Activated naive CD4-positive, alpha-beta T cell treated with anti-CD3 and anti-CD28 coated beads for 36 hours (primary cell): ENCODE results near the gene C1QTNF8. TPM values are rescaled to one million over a fixed set of nuclear protein-coding genes. Genes with fewer than 3 reads are reported as not detected.

Experiments used
- CTCF ChIA-PET: fragments of 350-600 bp; sonication (Branson Sonifier 250); formaldehyde crosslinking; loops from one replicate; lab custom pipeline; 2021; ENCODE audit warnings: antibody characterized with exemption; lab: Charles Lee
- DNase-seq: peaks from one replicate; pipeline ENCODE4 v3.0.0-alpha.2; 2020
- H3K27ac Mint-ChIP-seq: one replicate; pipeline ENCODE4 v1.8.0; 2021; ENCODE audit warnings: mild to moderate bottlenecking, mixed read lengths
- H3K27me3 Mint-ChIP-seq: one replicate; pipeline ENCODE4 v1.8.0; 2021; ENCODE audit warnings: low read depth, mixed read lengths
- H3K36me3 Mint-ChIP-seq: one replicate; pipeline ENCODE4 v1.8.0; 2021; ENCODE audit warnings: low read depth, mixed read lengths
- H3K4me1 Mint-ChIP-seq: one replicate; pipeline ENCODE4 v1.8.0; 2021; ENCODE audit warnings: low read depth, mixed read lengths
- H3K4me3 Mint-ChIP-seq: one replicate; pipeline ENCODE4 v1.8.0; 2021; ENCODE audit warnings: mild to moderate bottlenecking, moderate library complexity, mixed read lengths
- H3K9me3 Mint-ChIP-seq: one replicate; pipeline ENCODE4 v1.8.0; 2021; ENCODE audit warnings: mixed read lengths
- intact Hi-C: fragments of 100-400 bp; cut with micrococcal nuclease; formaldehyde crosslinking; loops from one replicate; pipeline ENCODE4 v1.15.1; 2023
- total RNA-seq, 2 experiments: library from RNA; stranded (reverse); gene quantifications; one replicate each; pipeline ENCODE4 v1.2.3, GENCODE V29; 2021

C1QTNF8 gene
- total RNA-seq, 2 experiments from 2014 or later, result not detected

DNA sequence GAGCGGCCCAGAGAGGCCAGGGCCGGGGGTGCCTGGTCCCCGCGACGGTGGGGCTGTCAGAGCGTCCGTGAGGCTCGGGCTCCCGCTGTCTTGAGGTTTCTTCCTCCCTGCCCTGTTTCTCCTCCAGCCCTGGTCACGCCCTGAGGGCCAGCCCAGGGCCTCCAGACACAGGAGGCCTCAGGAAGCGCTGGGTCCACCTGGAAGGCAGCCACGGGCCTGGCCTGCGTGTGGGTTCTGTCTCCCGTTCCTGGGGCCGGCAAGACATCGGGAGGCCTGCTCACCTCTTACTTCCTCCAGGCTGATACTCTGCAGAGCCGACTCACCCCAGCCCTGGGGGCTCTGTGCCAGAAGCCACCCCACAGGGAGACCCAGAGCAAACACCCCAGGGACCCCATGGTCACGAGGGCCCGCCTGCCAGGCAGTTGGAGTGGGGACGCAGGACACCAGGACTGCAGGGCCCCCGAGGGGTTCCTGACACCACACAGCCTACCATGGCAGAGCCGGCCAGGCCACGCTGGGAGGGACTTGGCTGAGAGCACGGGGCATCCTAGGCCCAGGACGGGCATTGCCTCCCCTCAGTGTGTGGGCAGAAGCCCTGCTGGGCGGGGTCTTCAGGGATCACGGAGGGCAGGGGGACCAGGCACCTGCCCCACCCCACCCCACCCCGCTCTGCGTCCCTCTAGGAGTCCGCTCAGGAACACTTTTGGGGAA lies 37.9 kb upstream of the C1QTNF8 start:
- Mint-ChIP-seq H3K4me1 (no peaks in the 10 kb centered on the region), H3K4me3 (no peak overlapping the region), H3K36me3 (no peaks in the 10 kb centered on the region), H3K27ac (no peak overlapping the region), H3K9me3 (no peaks in the 10 kb centered on the region), H3K27me3 (no peaks in the 10 kb centered on the region)
- intact Hi-C loops, result no loop called here
- CTCF ChIA-PET, result no interaction called here
- no peak for DNase-seq

DNA sequence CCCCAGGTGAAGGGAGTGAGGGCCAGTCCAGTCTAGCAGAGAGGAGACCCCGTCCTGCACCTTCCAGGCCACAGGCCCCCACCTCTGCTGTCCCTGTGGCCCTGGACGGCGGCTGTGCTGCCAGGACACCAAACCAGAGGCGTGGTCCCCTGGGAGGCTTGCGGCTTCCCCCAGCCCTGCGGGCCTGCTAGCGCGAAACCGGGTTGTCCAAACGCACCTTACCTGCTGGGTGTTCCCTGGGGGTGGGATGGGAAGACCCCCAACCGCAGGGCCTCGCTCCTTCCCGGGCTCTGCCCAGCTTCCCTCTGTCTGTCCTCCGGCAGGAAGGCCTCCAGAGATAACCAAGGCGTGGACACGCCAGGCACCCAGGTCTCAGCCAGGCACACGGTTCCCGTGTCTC lies 37.2 kb upstream of the C1QTNF8 start:
- no peaks in the 10 kb centered on the region for H3K9me3 Mint-ChIP-seq
- no peak overlapping the region for H3K27ac Mint-ChIP-seq
- no peak overlapping the region for H3K4me3 Mint-ChIP-seq
- CTCF ChIA-PET, result no interaction called here
- no peaks in the 10 kb centered on the region for H3K4me1 Mint-ChIP-seq
- intact Hi-C loops, result no loop called here
- no peaks in the 10 kb centered on the region for H3K36me3 Mint-ChIP-seq
- no peaks in the 10 kb centered on the region for H3K27me3 Mint-ChIP-seq
- no peak for DNase-seq

DNA sequence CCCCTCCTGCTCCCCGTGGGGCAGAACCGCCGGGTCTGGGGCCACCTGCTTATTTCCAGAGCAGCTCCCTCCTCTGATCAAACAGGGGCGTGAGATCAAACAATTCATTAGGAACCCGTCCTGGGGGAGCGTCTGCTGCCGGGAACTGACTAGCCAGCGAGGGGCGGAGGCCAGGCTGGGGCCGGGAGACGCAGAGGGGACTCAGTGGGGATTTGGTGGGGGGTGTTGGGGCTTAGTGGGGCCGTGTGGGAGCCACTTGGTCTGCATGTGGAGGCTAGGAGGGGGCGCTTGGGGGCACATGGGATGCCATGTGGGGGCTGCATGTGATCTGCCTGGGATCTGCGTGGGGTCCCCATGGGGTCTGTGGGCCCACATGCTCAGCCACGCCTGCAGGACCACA lies 36.4 kb upstream of the C1QTNF8 start:
- Mint-ChIP-seq H3K27ac (no peak overlapping the region), H3K9me3 (no peaks in the 10 kb centered on the region), H3K27me3 (no peaks in the 10 kb centered on the region), H3K36me3 (no peaks in the 10 kb centered on the region), H3K4me3 (no peak overlapping the region), H3K4me1 (no peaks in the 10 kb centered on the region)
- DNase-seq, result no peak
- CTCF ChIA-PET, result no interaction called here
- intact Hi-C loops, result no loop called here

DNA sequence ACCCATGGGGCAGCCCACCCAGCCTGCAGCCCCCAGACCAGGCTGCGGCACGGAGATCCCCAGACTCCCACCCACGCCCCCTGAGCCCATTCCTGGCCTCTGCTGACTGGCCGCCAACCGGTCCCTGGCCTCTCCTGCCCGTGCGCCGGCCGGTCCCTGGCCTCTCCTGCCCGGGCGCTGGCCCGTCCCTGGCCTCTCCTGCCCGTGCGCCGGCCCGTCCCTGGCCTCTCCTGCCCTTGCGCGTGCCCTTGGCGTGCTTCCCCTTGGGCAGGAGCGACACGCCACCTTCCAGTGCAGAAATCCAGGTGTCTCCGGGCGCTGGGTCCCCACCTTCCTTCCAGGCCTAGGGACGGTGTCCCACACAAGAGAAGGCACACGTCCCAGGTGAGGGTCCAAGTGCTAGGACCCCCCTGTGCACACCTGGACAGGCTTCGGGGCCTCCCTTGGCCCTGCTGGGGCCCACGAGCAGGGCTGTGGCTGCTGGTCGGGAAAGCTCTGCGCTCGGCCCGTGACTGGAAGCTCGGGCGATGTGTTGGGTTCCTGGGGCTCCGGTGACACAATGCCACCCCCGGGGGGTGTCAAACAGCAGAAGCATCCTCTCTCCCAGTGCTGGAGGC lies 35.4 kb upstream of the C1QTNF8 start:
- H3K4me3 Mint-ChIP-seq, result no peak overlapping the region
- no peaks in the 10 kb centered on the region for H3K4me1 Mint-ChIP-seq
- no peaks in the 10 kb centered on the region for H3K36me3 Mint-ChIP-seq
- no peaks in the 10 kb centered on the region for H3K27me3 Mint-ChIP-seq
- CTCF ChIA-PET, result no interaction called here
- DNase-seq, result no peak
- intact Hi-C loops, result no loop called here
- no peak overlapping the region for H3K27ac Mint-ChIP-seq
- H3K9me3 Mint-ChIP-seq, result no peaks in the 10 kb centered on the region

DNA sequence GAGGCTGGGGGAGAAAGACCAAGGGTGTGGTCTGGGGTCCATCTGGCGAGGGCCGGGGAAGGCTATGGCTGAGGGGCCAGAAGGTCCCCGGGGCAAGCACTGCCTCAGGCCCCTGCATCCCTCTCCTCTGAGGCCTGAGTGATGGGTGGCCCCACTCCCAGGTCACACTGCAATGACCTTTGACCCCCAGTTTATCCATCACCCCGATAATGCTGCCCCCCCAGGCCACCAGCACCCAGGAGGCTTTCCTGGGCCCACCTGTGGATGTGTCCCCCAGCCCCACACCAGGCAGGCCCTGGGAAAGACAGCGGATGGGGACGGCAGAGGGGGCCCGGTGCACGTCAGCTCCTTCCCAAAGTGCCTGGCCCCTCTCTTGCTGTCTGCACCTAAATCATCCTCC lies 34.3 kb upstream of the C1QTNF8 start:
- no peaks in the 10 kb centered on the region for H3K36me3 Mint-ChIP-seq
- no peaks in the 10 kb centered on the region for H3K9me3 Mint-ChIP-seq
- DNase-seq, result no peak
- H3K27me3 Mint-ChIP-seq, result no peaks in the 10 kb centered on the region
- CTCF ChIA-PET, result no interaction called here
- H3K4me1 Mint-ChIP-seq, result no peaks in the 10 kb centered on the region
- no peak overlapping the region for H3K27ac Mint-ChIP-seq
- H3K4me3 Mint-ChIP-seq, result no peak overlapping the region
- intact Hi-C loops, result no loop called here

DNA sequence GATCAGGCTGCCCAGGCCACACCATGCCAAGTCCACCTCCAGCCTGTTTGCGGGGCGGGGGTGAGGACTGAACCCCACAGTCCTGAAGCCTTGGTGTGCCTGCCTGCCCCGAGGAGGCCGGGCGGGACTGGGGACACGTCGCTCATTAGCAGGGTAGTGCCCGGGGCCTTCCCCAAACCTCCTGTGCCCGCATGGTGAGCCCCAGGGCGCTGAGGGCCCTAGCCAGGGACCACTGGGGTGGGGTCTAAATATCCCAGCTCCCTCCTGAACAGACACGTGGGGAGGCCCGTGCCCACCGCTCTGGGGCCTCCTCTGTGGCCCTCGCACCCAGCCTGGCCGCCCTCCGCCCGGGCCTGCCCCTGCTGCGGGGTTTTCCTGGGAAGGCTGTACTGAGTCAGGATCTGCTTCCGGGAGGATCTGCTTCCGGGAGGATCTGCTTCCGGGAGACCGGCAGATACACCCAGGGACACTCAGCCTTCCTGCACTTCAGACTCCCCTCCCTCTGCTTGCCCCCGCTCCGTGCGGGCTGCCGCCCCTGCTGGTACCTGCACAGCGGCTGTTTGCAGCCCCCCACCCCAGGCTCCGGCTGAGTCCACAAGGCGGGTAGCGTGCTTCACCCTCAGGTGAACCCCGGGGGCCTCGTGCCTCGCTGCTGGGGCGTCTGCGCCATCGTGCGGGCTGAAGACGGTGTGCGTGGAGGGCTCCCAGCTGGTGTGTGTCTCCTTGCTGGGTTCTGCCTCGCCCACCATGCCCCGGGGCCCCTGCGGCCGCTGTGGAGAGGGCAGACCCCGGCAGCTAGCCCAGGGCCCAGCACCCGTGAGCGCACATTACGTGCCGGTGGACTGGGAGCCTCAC lies 33.3 kb upstream of the C1QTNF8 start:
- intact Hi-C loops, result no loop called here
- Mint-ChIP-seq H3K9me3 (no peaks in the 10 kb centered on the region), H3K4me1 (no peaks in the 10 kb centered on the region), H3K27ac (no peak overlapping the region), H3K27me3 (no peaks in the 10 kb centered on the region), H3K36me3 (no peaks in the 10 kb centered on the region), H3K4me3 (no peak overlapping the region)
- CTCF ChIA-PET, result no interaction called here
- no peak for DNase-seq

DNA sequence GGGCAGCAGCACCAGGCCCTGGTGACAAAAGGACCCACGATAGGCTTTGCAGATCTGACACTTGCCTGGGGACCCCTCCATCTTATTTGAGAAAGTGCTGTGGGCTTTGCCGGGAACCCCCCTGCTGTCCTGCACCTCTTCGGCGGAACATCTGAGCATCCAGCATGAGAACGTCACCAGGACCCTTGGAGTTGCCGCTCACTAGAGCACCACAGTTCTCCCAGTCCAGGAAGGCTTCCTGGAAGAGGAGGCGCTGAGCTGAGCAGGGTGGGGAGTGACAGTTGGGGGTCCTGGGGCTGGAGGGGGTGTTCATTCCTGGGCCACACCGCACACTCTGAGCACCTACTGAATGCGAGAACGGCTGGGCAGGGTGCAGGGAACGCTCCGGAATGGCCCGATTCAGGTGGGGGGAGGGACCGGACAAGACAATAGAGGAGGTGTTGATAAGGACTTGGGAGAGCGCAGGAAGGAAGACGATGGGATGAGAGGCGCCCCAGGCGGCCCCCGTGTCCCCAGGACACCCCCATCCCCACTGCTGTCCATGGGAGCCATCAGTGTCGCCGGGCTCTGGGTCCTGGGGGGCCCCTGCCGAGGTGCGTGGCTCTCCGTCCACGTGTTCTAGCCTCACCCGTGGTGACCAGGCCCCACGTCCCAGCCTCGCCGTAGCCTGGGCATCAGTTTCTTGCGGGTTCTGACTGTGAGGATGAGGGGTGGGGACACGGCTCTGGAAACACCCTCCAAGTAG lies 32.1 kb upstream of the C1QTNF8 start:
- H3K4me3 Mint-ChIP-seq, result no peak overlapping the region
- intact Hi-C loops, result no loop called here

DNA sequence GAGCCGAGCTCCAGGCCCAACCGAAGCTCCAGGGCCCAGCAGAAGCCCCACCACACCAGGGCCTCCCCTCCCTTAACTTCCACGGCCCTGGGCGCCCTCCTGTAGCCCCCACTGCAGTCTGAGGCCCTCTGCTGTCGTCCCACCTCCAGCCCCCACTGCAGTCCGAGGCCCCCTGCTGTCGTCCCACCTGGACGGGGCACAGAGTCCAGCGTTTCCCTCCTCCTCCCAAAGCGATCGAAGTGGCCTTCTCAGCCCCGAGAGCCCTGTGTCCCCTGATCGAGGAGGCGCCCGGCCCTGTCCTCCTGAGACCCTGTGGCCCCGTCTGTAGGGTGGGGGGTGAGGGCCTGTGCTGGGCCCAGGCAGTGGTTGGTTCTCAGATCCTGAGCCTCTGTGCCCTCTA lies 31.1 kb upstream of the C1QTNF8 start:
- CTCF ChIA-PET, result no interaction called here
- DNase-seq, result no peak
- H3K27me3 Mint-ChIP-seq, result no peaks in the 10 kb centered on the region
- H3K27ac Mint-ChIP-seq, result no peak overlapping the region
- H3K9me3 Mint-ChIP-seq, result no peaks in the 10 kb centered on the region
- intact Hi-C loops, result no loop called here
- H3K4me1 Mint-ChIP-seq, result no peaks in the 10 kb centered on the region
- no peak overlapping the region for H3K4me3 Mint-ChIP-seq
- H3K36me3 Mint-ChIP-seq, result no peaks in the 10 kb centered on the region

More for the DNA sequence above, 32.1 kb upstream of the C1QTNF8 start:
- no peak overlapping the region for H3K27ac Mint-ChIP-seq
- no peaks in the 10 kb centered on the region for H3K4me1 Mint-ChIP-seq
- CTCF ChIA-PET, result no interaction called here
- H3K36me3 Mint-ChIP-seq, result no peaks in the 10 kb centered on the region
- DNase-seq, result no peak
- no peaks in the 10 kb centered on the region for H3K9me3 Mint-ChIP-seq
- H3K27me3 Mint-ChIP-seq, result no peaks in the 10 kb centered on the region

DNA sequence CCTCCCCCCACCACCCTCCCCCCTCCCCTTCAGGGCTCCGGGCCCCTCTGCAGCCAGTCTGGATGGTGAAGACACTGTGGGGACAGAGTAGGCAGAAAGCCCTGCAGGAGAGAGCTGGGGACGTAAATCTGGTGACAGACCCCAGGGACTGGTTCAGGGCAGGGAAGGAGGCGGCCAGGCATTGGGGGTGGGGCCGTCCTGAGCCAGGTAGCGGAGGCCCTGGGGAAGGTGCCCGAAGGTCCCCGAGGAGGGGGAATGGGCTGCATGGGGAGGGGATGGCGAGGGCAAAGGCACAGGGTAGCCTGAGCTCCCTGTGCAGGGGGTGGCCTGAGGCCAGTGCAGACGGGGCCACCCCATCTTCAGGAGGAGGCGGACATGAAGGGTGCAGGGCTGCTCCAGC lies 30.5 kb upstream of the C1QTNF8 start:
- intact Hi-C loops, result no loop called here
- no peaks in the 10 kb centered on the region for H3K36me3 Mint-ChIP-seq
- H3K27me3 Mint-ChIP-seq, result no peaks in the 10 kb centered on the region
- H3K27ac Mint-ChIP-seq, result no peak overlapping the region
- H3K4me1 Mint-ChIP-seq, result no peaks in the 10 kb centered on the region
- DNase-seq, result no peak
- CTCF ChIA-PET, result interaction anchor here (0.5 to 0.7 kb wide), 2 partner anchors 117 to 141 kb away, joined by 3 to 4 read pairs; no protein-coding TSS in a partner anchor
- H3K9me3 Mint-ChIP-seq, result no peaks in the 10 kb centered on the region
- no peak overlapping the region for H3K4me3 Mint-ChIP-seq

DNA sequence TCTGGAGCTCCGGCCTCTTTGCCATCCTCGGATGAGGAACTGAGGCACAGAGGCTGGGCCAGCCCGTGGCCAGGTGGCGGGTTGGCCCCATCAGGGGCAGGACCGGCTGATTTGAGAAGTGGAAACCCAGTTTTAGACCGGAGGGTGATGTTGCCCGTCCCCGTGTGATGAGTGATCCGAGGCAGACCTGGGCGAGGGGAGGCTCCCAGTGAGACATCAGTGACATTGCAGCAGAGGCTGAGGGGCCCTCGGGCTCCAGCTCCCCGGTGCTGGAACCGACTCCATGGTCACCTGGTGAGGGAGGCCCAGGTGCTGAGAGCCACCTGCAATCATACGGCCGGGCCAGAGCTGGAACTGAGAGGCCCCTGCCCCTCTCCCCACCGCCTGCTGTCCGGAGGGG lies 30.0 kb upstream of the C1QTNF8 start:
- Mint-ChIP-seq H3K9me3 (no peaks in the 10 kb centered on the region), H3K4me1 (no peaks in the 10 kb centered on the region), H3K27ac (no peak overlapping the region), H3K4me3 (no peak overlapping the region), H3K36me3 (no peaks in the 10 kb centered on the region), H3K27me3 (no peaks in the 10 kb centered on the region)
- intact Hi-C loops, result no loop called here
- CTCF ChIA-PET, result interaction anchor here (0.5 to 0.7 kb wide), 2 partner anchors 118 to 142 kb away, joined by 3 to 4 read pairs; no protein-coding TSS in a partner anchor
- no peak for DNase-seq

DNA sequence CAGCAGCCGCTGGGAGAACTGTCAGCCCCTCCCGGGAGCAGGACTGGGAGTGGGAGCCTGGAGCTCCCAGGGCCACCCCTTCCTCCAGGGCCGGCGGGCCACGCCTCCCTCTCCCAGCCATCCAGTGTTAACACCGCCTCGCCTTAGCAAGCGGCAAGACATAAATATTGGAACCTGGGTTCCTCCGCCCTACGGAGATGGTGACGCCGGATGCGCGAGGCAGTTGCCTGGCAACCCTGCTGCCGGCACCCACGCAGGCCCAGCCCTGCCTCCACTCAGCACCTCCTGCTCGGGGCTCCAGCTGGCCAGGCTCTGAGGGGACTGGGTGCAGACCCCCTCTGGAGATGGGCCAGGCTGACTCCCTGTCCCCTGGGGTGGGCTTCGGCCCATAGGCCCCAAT lies 29.4 kb upstream of the C1QTNF8 start:
- Mint-ChIP-seq H3K36me3 (no peaks in the 10 kb centered on the region), H3K4me3 (no peak overlapping the region), H3K27me3 (no peaks in the 10 kb centered on the region), H3K27ac (no peak overlapping the region), H3K9me3 (no peaks in the 10 kb centered on the region), H3K4me1 (no peaks in the 10 kb centered on the region)
- intact Hi-C loops, result no loop called here
- DNase-seq, result peak; percentile 41
- CTCF ChIA-PET, result no interaction called here

DNA sequence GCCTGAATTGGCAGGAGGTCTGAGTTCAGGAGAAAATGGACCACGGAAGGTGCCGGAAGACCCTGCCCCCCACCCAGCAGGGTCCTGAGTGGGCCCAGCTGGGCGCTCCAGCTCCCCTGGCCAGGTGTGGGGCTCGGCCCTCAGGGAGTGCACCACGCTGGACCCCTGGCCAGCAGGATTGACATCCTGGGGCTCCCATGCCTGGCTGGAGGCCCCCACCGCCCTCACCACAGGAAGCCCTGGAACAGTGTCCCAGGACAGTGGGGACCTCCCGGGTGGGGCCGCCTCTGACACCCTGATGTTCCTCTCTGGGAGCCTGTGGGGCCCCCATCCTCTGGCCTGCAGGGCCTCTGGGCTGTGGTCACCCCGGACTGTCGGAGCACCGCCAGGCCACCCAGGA lies 28.8 kb upstream of the C1QTNF8 start:
- intact Hi-C loops, result no loop called here
- DNase-seq, result no peak
- Mint-ChIP-seq H3K27ac (no peak overlapping the region), H3K4me1 (no peaks in the 10 kb centered on the region), H3K36me3 (no peaks in the 10 kb centered on the region), H3K4me3 (no peak overlapping the region), H3K27me3 (no peaks in the 10 kb centered on the region), H3K9me3 (no peaks in the 10 kb centered on the region)
- CTCF ChIA-PET, result no interaction called here
